ENCODE data around the gene CD83.
"Not testable (repeated sequence)": the region's sequence is repeated elsewhere in the genome, so short reads cannot be mapped to it uniquely, and the experiment has no call there.

Gene CD83

DNA sequence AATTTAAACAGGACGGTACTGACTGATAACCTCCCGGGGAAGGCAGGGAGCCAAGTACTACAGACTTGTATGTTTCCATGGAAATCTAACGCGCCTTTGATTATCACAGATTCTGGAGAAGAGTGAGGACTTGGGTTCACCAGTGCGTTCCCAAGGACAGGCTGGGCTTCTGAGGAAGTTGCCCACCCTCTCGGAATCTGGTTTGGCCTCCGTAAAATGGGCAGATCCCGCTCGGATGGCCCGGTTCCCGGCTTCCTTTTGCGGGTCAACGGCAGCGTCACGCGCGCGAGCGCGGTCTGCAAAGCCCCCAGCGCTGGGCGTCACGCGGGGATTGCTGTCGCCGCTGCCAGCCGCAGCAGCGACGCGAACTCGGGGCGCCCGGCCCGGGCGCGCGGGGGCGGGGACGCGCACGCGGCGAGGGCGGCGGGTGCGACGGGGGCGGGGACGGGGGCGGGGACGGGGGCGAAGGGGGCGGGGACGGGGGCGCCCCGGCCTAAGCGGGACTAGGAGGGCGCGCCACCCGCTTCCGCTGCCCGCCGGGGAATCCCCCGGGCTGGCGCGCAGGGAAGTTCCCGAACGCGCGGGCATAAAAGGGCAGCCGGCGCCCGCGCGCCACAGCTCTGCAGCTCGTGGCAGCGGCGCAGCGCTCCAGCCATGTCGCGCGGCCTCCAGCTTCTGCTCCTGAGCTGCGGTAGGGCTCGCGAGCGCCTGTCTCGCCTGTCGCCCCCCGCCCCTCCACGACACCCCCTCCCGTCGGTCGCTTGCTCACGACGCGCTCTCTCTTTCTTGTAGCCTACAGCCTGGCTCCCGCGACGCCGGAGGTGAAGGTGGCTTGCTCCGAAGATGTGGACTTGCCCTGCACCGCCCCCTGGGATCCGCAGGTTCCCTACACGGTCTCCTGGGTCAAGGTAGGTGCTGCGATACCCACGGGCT is at the start of gene CD83:
Gene CD83 (plus strand): TSS at position 615 of the 933 bp plus-strand sequence. CDS start 40 bp downstream, at position 655.
- FAIRE-seq = no peak

GRCh38 chr6:14068133-14068532 is 49.4 kb upstream of the CD83 start:
- no peak for FAIRE-seq

DNA sequence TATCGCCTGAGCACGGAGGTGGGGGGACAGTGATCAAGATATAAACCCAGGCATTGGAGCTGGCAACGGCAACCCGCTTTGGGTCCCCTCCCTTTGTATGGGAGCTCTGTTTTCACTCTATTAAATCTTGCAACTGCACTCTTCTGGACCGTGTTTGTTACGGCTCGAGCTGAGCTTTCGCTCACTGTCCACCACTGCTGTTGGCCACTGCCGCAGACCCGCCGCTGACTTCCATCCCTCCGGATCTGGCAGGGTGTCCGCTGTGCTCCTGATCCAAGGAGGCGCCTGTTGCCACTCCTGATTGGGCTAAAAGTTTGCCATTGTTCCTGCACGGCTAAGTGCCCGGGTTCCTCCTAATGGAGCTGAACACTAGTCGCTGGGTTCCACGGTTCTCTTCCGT is 48.9 kb upstream of the CD83 start:
- FAIRE-seq = no peak

- no peak for FAIRE-seq
Measured at GRCh38 chr6:14070457-14070856, 47.1 kb upstream of the CD83 start.

- no peak for FAIRE-seq
Measured at GRCh38 chr6:14072084-14072483, 45.5 kb upstream of the CD83 start.

GRCh38 chr6:14073561-14074354 is 43.8 kb upstream of the CD83 start:
- FAIRE-seq = not testable (repeated sequence)

- no peak for FAIRE-seq
Measured at GRCh38 chr6:14074476-14075094, 43.0 kb upstream of the CD83 start.

GRCh38 chr6:14075095-14075503 is 42.5 kb upstream of the CD83 start:
- no peak for FAIRE-seq

- FAIRE-seq = no peak
Measured at GRCh38 chr6:14077193-14077867, 40.2 kb upstream of the CD83 start.

GRCh38 chr6:14079433-14079832 is 38.1 kb upstream of the CD83 start:
- FAIRE-seq = no peak

- FAIRE-seq = no peak
Measured at GRCh38 chr6:14079971-14080370, 37.6 kb upstream of the CD83 start.

DNA sequence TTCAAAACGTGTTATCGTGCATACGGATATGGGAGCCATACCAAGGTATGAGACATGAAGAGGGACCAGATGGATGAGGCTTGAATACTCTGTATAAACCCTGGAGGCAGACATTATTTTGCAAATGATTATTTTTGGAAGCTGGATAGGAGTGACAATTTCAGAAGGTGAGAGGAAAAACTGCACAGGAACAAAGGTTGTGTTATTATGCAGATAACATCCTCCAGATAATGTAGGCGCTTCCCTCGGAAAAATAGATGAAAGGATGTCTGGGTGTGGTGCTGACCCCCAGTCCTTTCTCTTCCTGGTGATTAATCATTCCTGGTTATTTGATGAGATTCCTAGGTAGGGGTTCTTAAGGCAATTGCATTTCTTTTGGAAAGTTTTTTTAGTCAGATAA is 36.4 kb upstream of the CD83 start:
- no peak for FAIRE-seq

GRCh38 chr6:14082771-14083170 is 34.8 kb upstream of the CD83 start:
- no peak for FAIRE-seq

- FAIRE-seq = no peak
Measured at GRCh38 chr6:14083262-14083661, 34.3 kb upstream of the CD83 start.

- FAIRE-seq = no peak
Measured at GRCh38 chr6:14083751-14084150, 33.8 kb upstream of the CD83 start.

DNA sequence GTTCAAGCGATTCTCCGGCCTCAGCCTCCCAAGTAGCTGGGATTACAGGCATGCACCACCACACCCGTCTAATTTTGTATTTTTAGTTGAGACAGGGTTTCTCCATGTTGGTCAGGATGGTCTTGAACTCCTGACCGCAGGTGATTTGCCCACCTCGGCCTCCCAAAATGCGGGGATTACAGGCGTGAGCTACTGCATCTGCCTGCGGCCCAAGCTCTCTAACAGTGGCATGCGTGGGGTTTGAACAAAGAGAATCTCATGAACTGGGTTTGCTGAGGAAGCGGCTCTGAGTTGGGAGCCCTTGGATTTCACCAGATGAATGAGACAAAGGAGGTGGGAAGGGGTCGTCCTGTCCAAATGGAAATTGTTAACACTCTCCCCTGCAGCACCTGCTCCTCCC is 33.2 kb upstream of the CD83 start:
- no peak for FAIRE-seq

GRCh38 chr6:14085176-14085787 is 32.3 kb upstream of the CD83 start:
- no peak for FAIRE-seq

DNA sequence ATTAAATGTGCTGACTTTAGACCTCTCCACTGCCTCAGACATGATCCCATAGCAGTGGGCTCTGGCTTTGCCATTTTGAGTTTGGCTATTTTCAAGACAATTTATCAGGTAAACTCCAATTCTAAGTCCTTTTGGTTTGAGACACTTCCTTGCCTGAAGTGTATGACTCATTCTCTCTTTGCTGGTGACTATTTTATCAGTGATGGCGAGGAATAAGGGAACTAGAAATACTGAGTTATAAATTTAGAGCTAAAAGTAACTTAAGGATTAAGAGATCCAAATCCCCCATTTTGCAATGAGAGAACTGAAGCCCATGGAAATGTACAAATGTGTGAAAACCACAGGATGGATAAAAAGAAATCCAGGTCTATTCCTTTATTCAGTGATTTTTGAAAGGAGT is 30.9 kb upstream of the CD83 start:
- no peak for FAIRE-seq

DNA sequence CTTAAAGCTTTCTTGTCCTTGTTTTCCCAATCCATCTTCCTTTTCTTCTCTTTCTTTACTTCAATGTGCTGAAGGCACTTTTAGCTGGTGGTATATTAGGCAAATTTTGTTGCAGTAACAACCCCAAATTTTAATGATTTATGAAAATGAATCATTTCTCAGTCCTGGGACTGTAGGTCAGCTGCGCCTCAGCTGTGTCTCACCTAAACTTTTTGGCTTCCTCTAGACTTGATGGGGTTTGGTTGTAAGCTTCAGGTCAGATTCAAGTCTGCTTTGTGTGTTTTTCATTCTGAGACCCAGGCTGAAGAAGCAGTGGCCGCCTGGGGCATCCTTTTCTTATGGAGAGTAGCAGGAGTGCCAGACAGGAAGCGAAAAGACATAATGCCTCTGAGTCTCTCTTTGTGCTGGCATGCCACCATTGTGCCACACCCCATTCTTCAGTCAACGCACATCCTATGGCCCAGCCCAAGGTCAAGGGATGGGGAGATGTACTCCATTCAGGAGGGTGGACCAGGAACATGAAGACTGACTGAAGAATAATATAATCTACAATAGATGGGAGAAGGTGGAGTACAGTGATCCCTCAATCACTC is 28.9 kb upstream of the CD83 start:
- no peak for FAIRE-seq

DNA sequence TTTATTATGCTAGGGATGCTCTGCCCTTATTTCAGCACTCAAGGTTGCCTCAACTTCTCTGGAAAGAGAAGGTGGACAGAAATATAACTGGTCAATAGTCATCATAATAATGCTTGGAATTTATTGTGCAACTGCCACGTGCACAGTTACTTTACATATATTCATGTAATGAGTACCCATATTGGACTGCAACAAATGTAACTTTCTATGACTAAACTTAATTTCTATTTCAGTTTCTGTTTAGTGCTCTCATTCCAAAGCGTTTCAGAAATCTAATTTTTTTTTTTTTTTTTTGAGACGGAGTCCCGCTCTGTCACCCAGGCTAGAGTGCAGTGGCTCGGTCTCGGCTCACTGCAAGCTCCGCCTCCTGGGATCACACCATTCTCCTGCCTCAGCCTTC is 28.3 kb upstream of the CD83 start:
- FAIRE-seq = no peak

- no peak for FAIRE-seq
Measured at GRCh38 chr6:14091339-14091978, 26.1 kb upstream of the CD83 start.

DNA sequence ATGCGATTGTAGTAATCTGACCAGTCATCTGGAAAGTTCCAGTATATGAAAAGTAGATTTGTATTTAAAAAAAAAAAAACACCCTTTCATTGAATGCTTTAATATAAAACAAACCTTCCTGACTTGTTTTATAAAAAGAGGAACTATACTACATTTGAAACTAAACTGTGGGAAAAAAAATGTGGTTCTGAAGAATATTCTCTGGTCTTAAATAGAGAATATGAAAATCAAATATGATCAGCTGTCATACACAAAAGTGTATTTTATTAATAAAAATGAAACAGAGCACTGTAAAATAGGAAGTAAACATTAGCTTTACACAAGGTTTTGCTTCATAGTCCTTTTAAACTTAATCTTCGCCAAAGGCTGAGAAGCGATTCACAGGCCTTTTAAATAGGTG is 25.3 kb upstream of the CD83 start:
- FAIRE-seq = no peak

Data from islet of Langerhans (tissue), 1 donor.